Activated naive CD8-positive, alpha-beta T cell treated with anti-CD3 and anti-CD28 coated beads for 36 hours (primary cell): ENCODE results near the gene MTHFD1L. TPM values are rescaled to one million over a fixed set of nuclear protein-coding genes. Genes with fewer than 3 reads are reported as not detected.
"Not testable (repeated sequence)": the region's sequence is repeated elsewhere in the genome, so short reads cannot be mapped to it uniquely, and the experiment has no call there.

Source experiments
- DNase-seq: peaks from one replicate; pipeline ENCODE4 v3.0.0; 2021
- H3K27ac Mint-ChIP-seq: one replicate; pipeline ENCODE4 v1.8.0; 2022; ENCODE audit warnings: mild to moderate bottlenecking, moderate library complexity, mixed read lengths
- H3K27me3 Mint-ChIP-seq: one replicate; pipeline ENCODE4 v1.8.0; 2022; ENCODE audit warnings: mild to moderate bottlenecking, mixed read lengths
- H3K36me3 Mint-ChIP-seq: one replicate; pipeline ENCODE4 v1.8.0; 2021; ENCODE audit warnings: mild to moderate bottlenecking, mixed read lengths
- H3K4me1 Mint-ChIP-seq: one replicate; pipeline ENCODE4 v1.8.0; 2021; ENCODE audit warnings: mixed read lengths
- H3K4me3 Mint-ChIP-seq: one replicate; pipeline ENCODE4 v1.8.0; 2022; ENCODE audit warnings: mild to moderate bottlenecking, moderate library complexity, mixed read lengths
- H3K9me3 Mint-ChIP-seq: one replicate; pipeline ENCODE4 v1.8.0; 2022; ENCODE audit warnings: mixed read lengths
- total RNA-seq, 2 experiments: library from RNA; stranded (reverse); gene quantifications; one replicate each; pipeline ENCODE4 v1.2.3, GENCODE V29; 2021

MTHFD1L gene
- total RNA-seq: 100 to 1,000 TPM; 138 to 155 TPM

- H3K36me3 Mint-ChIP-seq: peaks cover 22% of the 10 kb centered on the region
Measured at GRCh38 chr6:150865406-150866146, at the start of gene MTHFD1L. MTHFD1L (plus strand) TSS chr6:150865702; CDS start chr6:150865823, 121 bp downstream.

DNA sequence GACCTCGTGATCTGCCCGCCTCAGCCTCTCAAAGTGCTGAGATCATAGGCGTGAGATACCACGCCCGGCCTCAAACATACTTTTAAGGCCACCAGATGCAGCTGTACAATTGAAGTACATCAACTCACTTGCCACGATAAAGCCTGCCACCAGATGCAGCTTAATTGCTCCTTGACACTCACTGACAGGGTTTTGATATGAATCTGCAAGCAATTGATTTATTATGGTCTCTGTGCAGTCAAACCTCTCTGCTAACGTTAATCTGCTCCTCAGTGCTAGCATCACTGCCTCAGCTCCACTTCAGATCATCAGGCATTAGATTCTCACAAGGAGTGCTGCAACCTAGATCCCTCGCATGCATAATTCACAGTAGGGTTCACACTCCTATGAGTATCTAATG, 48.9 kb upstream of the MTHFD1L start:
- peaks cover 17% of the 10 kb centered on the region for H3K4me1 Mint-ChIP-seq
- H3K27me3 Mint-ChIP-seq: peaks cover 14% of the 10 kb centered on the region
- not testable (repeated sequence) for H3K36me3 Mint-ChIP-seq, H3K4me3 Mint-ChIP-seq, H3K9me3 Mint-ChIP-seq, DNase-seq, H3K27ac Mint-ChIP-seq

More at GRCh38 chr6:150865406-150866146, at the start of gene MTHFD1L:
- peak within 1 kb of the TSS; percentile 99 for H3K4me3 Mint-ChIP-seq
- H3K27me3 Mint-ChIP-seq: peaks cover 29% of the 10 kb centered on the region
- H3K27ac Mint-ChIP-seq: peak within 1 kb of the TSS; percentile 93
- DNase-seq: peak; percentile 85
- no peaks in the 10 kb centered on the region for H3K9me3 Mint-ChIP-seq
- H3K4me1 Mint-ChIP-seq: peaks cover 20% of the 10 kb centered on the region

DNA sequence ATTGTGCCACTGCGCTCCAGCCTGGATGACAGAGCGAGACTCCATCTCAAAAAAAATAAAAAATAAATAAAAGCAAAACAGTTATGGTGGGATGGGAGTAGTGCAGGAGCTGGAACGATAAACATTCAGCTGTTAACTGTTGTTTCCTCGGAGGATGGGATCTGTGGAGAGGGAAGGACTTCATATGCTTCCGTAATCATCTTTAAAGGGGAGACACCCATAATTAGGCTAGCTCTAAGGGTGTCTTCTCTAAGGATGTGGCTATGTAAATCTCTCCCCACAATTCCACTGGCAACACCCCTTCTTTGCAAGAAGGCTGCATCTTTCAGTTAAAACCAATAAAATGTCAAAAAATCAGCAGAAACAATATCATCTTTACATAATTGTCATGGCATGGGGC, 42.6 kb upstream of the MTHFD1L start:
- Mint-ChIP-seq H3K9me3 (no peaks in the 10 kb centered on the region), H3K4me1 (peaks cover under 1% of the 10 kb centered on the region), H3K27me3 (peaks cover 9% of the 10 kb centered on the region), H3K36me3 (no peaks in the 10 kb centered on the region), H3K27ac (no peak overlapping the region), H3K4me3 (no peak overlapping the region)
- DNase-seq: no peak

DNA sequence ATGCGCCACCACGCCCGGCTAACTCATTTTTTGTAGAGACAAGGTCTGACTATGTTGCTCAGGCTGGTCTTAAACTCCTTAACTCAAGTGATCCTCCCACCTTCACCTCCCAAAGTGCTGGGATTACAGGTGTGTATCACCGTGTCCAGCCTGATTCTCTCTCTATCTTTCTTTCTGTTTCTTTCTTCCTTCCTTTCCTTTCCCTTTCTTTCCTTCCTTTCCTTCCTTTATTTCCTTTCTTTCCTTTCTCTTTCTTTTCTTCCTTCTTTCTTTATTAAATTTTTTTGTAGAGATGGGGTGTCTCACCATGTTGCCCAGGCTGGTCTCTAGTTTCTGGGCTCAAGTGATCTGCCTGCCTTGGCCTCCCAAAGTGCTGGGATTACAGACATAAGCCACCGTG, 38.7 kb upstream of the MTHFD1L start:
- Mint-ChIP-seq H3K9me3 (no peaks in the 10 kb centered on the region), H3K27ac (no peak overlapping the region), H3K36me3 (no peaks in the 10 kb centered on the region)

GRCh38 chr6:150828107-150828506, 37.4 kb upstream of the MTHFD1L start:
- H3K4me3 Mint-ChIP-seq, H3K36me3 Mint-ChIP-seq, H3K4me1 Mint-ChIP-seq, H3K27ac Mint-ChIP-seq, H3K9me3 Mint-ChIP-seq, DNase-seq, H3K27me3 Mint-ChIP-seq: not testable (repeated sequence)

More for the DNA sequence above, 38.7 kb upstream of the MTHFD1L start:
- Mint-ChIP-seq H3K27me3 (peaks cover 4% of the 10 kb centered on the region), H3K4me1 (no peaks in the 10 kb centered on the region), H3K4me3 (no peak overlapping the region)
- DNase-seq: no peak

DNA sequence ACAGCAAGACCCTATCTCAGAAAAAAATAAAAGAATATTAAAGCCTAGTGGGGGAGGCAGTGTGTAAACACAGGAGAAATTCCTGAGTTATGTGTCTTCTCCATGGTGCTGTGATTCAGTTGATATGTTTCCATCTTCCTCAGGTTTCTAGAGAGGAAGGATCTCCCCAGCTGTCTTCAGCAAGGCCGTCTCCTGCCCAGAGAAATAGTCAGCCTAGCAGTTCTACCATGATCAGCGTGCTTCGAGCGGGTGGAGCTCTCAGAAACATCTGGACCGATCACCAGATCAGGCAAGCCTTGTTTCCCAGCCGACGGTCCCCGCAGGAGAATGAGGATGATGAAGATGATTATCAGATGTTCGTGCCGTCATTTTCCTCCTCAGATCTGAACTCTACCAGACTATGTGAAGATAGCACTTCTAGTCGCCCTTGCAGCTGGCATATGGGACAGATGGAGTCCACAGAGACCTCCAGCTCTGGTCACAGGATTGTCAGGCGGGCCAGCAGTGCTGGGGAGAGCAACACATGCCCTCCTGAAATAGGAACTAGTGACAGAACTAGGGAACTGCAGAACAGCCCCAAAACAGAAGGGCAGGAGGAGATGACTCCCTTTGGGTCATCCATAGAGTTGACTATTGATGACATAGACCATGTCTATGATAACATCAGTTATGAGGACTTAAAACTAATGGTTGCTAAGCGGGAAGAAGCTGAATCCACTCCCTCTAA, 34.9 kb upstream of the MTHFD1L start:
- no peaks in the 10 kb centered on the region for H3K4me1 Mint-ChIP-seq
- no peaks in the 10 kb centered on the region for H3K36me3 Mint-ChIP-seq
- no peak for DNase-seq
- no peak overlapping the region for H3K4me3 Mint-ChIP-seq
- H3K27me3 Mint-ChIP-seq: no peaks in the 10 kb centered on the region
- no peaks in the 10 kb centered on the region for H3K9me3 Mint-ChIP-seq
- no peak overlapping the region for H3K27ac Mint-ChIP-seq

GRCh38 chr6:150831577-150831976, 33.9 kb upstream of the MTHFD1L start:
- Mint-ChIP-seq H3K9me3 (no peaks in the 10 kb centered on the region), H3K27me3 (no peaks in the 10 kb centered on the region), H3K4me3 (no peak overlapping the region), H3K36me3 (no peaks in the 10 kb centered on the region), H3K4me1 (no peaks in the 10 kb centered on the region), H3K27ac (no peak overlapping the region)
- no peak for DNase-seq

DNA sequence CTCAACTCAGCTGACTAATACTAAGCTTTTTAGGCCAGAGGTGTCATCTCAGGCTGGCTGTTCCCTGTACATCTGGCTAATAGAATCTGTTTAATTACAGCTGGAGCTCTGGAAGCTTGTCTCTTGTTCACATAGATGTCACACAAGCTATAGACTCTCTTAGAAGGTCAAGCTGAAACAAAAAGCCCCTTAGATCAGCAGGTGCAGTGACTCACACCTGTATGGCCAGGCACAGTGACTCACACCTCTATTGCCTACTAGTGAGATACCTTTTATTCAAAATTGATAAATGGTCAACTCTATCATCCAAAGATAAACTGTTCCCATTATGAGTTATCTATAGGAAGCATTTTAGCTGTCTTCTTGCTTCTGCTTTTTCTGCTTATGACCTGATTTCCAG, 29.9 kb upstream of the MTHFD1L start:
- H3K36me3 Mint-ChIP-seq: no peaks in the 10 kb centered on the region
- DNase-seq: no peak
- no peaks in the 10 kb centered on the region for H3K9me3 Mint-ChIP-seq
- H3K4me3 Mint-ChIP-seq: no peak overlapping the region
- H3K4me1 Mint-ChIP-seq: no peaks in the 10 kb centered on the region
- H3K27ac Mint-ChIP-seq: no peak overlapping the region
- H3K27me3 Mint-ChIP-seq: peaks cover 5% of the 10 kb centered on the region

DNA sequence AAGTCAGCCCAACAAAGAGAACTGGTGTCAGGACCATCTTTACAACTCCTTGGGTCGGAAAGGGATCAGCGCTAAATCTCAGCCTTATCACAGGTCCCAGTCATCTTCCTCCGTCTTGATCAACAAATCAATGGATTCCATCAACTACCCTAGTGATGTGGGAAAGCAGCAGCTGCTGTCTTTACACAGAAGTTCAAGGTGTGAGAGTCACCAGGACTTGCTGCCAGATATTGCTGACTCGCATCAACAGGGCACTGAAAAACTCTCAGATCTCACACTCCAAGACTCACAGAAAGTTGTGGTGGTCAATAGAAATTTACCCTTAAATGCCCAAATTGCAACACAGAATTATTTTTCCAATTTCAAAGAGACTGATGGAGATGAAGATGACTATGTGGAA, 25.3 kb upstream of the MTHFD1L start:
- no peak overlapping the region for H3K4me3 Mint-ChIP-seq
- no peak overlapping the region for H3K27ac Mint-ChIP-seq
- H3K4me1 Mint-ChIP-seq: no peaks in the 10 kb centered on the region

DNA sequence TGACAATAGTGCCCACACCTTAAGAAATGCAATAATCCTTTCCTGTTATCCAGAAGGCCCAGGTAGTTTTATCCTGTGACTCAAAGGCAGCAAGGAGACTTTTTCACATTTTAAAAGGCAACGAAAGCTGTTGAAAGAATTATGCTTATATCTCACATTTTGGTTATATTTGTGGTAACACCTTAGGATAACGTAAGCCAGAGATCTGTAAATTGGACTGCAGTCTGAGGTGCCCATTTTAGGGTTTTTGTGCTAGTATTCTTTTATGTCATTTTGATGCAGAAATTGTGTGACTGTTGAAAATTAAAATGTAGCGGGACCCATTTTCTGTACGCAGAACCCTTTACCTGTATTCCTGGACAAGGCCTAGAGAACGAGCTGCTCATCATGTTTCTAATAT, 24.3 kb upstream of the MTHFD1L start:
- Mint-ChIP-seq H3K36me3 (no peaks in the 10 kb centered on the region), H3K4me3 (no peak overlapping the region), H3K9me3 (no peaks in the 10 kb centered on the region), H3K27me3 (peaks cover 5% of the 10 kb centered on the region), H3K27ac (no peak overlapping the region), H3K4me1 (no peaks in the 10 kb centered on the region)
- DNase-seq: no peak

More for the DNA sequence above, 25.3 kb upstream of the MTHFD1L start:
- no peak for DNase-seq
- peaks cover 5% of the 10 kb centered on the region for H3K27me3 Mint-ChIP-seq
- H3K9me3 Mint-ChIP-seq: no peaks in the 10 kb centered on the region
- no peaks in the 10 kb centered on the region for H3K36me3 Mint-ChIP-seq

DNA sequence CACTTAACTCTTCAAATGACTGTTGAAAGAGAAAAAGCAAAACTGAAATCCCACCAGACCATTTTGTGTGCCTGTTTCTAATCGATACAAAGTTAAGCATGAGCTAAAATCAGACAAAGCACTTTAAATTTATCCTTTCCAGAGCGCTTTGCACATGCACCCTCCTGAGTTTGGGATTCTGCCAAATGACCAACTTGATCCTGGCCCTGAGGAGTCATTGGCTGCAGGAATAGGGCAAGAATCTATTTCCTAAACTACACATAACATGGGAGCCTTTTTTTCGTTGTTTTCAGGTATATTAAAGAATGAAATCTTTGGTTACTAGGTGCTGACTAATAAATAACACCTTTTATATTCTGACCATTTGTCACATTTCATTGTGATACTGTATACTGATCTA, 23.8 kb upstream of the MTHFD1L start:
- Mint-ChIP-seq H3K9me3 (no peaks in the 10 kb centered on the region), H3K4me1 (no peaks in the 10 kb centered on the region), H3K27me3 (peaks cover 5% of the 10 kb centered on the region), H3K4me3 (no peak overlapping the region), H3K27ac (no peak overlapping the region), H3K36me3 (no peaks in the 10 kb centered on the region)
- no peak for DNase-seq

DNA sequence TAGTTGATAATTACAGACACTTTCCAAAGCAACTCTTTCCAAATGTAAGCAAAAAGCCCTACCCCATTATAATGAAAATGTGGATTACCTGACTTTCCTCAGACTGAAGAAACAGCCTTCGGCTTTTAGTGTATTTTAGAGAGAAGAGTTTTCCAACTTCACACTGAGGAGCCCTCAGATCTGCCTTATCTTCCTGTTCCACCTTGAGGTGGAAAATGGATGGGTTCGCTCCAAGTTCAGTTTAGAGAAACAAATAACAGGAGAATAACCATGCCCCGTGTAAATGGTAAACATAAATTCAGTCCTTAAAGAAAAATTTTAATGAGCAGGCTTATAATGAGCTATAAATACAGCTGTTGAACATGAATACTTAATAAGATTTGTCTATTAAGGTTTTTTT, 21.1 kb upstream of the MTHFD1L start:
- Mint-ChIP-seq H3K27ac (no peak overlapping the region), H3K27me3 (peaks cover 18% of the 10 kb centered on the region)

DNA sequence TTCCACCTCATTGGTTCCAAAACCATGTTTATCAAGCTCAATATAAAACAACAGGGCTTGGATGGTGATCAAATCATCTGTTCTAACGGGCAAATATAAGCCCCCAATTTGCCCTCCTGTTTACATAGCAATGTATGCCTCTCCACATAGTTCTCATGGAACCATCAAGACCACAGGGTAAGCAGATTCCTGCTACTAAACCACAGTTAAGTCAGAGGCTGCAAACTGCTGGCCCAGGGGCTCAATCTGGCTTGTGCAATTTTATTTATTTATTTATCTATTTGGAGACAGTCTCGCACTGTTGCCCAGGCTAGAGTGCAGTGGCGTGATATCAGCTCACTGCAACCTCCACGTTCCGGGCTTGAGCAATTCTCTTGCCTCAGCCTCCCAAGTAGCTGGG, 18.9 kb upstream of the MTHFD1L start:
- Mint-ChIP-seq H3K9me3 (no peaks in the 10 kb centered on the region), H3K4me3 (no peak overlapping the region), H3K27ac (no peak overlapping the region), H3K36me3 (no peaks in the 10 kb centered on the region), H3K27me3 (peaks cover 13% of the 10 kb centered on the region), H3K4me1 (no peaks in the 10 kb centered on the region)
- no peak for DNase-seq

More for the DNA sequence above, 21.1 kb upstream of the MTHFD1L start:
- DNase-seq: no peak
- no peaks in the 10 kb centered on the region for H3K4me1 Mint-ChIP-seq
- no peak overlapping the region for H3K4me3 Mint-ChIP-seq
- no peaks in the 10 kb centered on the region for H3K9me3 Mint-ChIP-seq
- no peaks in the 10 kb centered on the region for H3K36me3 Mint-ChIP-seq

GRCh38 chr6:150848400-150848799, 17.1 kb upstream of the MTHFD1L start:
- Mint-ChIP-seq H3K4me3 (no peak overlapping the region), H3K27ac (no peak overlapping the region), H3K36me3 (no peaks in the 10 kb centered on the region), H3K27me3 (peaks cover 13% of the 10 kb centered on the region), H3K9me3 (no peaks in the 10 kb centered on the region), H3K4me1 (no peaks in the 10 kb centered on the region)
- DNase-seq: no peak

GRCh38 chr6:150854392-150854791, 11.1 kb upstream of the MTHFD1L start:
- not testable (repeated sequence) for DNase-seq, H3K9me3 Mint-ChIP-seq, H3K4me3 Mint-ChIP-seq, H3K4me1 Mint-ChIP-seq, H3K36me3 Mint-ChIP-seq, H3K27ac Mint-ChIP-seq
- H3K27me3 Mint-ChIP-seq: peaks cover 11% of the 10 kb centered on the region

DNA sequence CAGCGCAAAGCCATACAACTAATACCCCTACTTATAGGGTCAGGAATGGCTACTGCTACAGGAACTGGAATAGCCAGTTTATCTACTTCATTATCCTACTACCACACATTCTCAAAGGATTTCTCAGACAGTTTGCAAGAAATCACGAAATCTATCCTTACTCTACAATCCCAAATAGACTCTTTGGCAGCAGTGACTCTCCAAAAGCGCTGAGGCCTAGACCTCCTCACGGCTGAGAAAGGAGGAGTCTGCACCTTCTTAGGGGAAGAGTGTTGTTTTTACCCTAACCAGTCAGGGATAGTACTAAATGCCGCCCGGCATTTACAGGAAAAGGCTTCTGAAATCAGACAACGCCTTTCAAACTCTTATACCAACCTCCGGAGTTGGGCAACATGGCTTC, 10.3 kb upstream of the MTHFD1L start:
- not testable (repeated sequence) for H3K4me1 Mint-ChIP-seq, DNase-seq, H3K4me3 Mint-ChIP-seq, H3K27ac Mint-ChIP-seq, H3K9me3 Mint-ChIP-seq, H3K36me3 Mint-ChIP-seq
- peaks cover 11% of the 10 kb centered on the region for H3K27me3 Mint-ChIP-seq
